Loucy (cell line): ENCODE measurements around the gene PFKM.
"Not testable (repeated sequence)": the region's sequence is repeated elsewhere in the genome, so short reads cannot be mapped to it uniquely, and the experiment has no call there.

ENCODE experiments used
- EZH2phosphoT487 ChIP-seq: fragments of 200-600 bp; IDR thresholded peaks from 2 replicates; pipeline ENCODE4 v1.6.1; 2018; ENCODE audit warnings: antibody characterized with exemption, mild to moderate bottlenecking, moderate library complexity, borderline replicate concordance
- TF ChIP-seq, protein P1 (sequence below): fragments of 200-600 bp; sonication (generic); conservative IDR thresholded peaks from 2 replicates; pipeline ENCODE4 v1.5.1; 2014; ENCODE audit warnings: mild to moderate bottlenecking, antibody characterized with exemption, low read length

DNA sequence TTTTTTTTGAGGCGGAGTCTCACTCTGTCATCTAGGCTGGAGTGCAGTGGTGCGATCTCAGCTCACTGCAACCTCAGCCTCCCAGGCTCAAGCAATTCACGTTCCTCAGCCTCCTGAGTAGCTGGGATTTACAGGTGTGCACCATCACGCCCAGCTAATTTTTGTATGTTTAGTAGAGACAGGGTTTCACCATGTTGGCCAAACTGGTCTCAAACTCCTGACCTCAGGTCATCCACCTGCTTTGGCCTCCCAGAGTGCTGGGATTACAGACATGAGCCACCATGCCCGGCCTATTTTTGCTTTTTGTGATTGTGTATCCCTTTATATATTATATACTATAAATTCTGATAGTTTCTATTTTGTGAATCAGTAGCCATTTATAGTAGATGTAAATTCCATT, 36.6 kb downstream of the PFKM start:
- TF ChIP-seq, protein P1, sequence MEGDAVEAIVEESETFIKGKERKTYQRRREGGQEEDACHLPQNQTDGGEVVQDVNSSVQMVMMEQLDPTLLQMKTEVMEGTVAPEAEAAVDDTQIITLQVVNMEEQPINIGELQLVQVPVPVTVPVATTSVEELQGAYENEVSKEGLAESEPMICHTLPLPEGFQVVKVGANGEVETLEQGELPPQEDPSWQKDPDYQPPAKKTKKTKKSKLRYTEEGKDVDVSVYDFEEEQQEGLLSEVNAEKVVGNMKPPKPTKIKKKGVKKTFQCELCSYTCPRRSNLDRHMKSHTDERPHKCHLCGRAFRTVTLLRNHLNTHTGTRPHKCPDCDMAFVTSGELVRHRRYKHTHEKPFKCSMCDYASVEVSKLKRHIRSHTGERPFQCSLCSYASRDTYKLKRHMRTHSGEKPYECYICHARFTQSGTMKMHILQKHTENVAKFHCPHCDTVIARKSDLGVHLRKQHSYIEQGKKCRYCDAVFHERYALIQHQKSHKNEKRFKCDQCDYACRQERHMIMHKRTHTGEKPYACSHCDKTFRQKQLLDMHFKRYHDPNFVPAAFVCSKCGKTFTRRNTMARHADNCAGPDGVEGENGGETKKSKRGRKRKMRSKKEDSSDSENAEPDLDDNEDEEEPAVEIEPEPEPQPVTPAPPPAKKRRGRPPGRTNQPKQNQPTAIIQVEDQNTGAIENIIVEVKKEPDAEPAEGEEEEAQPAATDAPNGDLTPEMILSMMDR = not testable (repeated sequence)
- not testable (repeated sequence) for TF ChIP-seq EZH2phosphoT487
